NCI-H1105 (cell line): Measurements from ENCODE around the gene SDK1.

Source experiments
- DNase-seq: peaks from one replicate; lab custom pipeline; 2025; lab: John Stamatoyannopoulos, UW

Gene SDK1, protein sequence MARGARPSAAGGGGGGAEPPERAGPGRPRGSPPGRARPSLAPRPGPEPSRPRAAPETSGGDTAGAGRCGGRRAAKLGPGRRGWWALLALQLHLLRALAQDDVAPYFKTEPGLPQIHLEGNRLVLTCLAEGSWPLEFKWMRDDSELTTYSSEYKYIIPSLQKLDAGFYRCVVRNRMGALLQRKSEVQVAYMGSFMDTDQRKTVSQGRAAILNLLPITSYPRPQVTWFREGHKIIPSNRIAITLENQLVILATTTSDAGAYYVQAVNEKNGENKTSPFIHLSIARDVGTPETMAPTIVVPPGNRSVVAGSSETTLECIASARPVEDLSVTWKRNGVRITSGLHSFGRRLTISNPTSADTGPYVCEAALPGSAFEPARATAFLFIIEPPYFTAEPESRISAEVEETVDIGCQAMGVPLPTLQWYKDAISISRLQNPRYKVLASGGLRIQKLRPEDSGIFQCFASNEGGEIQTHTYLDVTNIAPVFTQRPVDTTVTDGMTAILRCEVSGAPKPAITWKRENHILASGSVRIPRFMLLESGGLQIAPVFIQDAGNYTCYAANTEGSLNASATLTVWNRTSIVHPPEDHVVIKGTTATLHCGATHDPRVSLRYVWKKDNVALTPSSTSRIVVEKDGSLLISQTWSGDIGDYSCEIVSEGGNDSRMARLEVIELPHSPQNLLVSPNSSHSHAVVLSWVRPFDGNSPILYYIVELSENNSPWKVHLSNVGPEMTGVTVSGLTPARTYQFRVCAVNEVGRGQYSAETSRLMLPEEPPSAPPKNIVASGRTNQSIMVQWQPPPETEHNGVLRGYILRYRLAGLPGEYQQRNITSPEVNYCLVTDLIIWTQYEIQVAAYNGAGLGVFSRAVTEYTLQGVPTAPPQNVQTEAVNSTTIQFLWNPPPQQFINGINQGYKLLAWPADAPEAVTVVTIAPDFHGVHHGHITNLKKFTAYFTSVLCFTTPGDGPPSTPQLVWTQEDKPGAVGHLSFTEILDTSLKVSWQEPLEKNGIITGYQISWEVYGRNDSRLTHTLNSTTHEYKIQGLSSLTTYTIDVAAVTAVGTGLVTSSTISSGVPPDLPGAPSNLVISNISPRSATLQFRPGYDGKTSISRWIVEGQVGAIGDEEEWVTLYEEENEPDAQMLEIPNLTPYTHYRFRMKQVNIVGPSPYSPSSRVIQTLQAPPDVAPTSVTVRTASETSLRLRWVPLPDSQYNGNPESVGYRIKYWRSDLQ (N-terminal part only)

GRCh38 chr7:3300651-3301448, at the start of gene SDK1:
Gene SDK1 (plus strand): TSS chr7:3301252. CDS start chr7:3301587, 335 bp downstream.
- peak; percentile 81 for DNase-seq

- DNase-seq: no peak
Measured at GRCh38 chr7:3254718-3255117, 46.3 kb upstream of the SDK1 start.

DNA sequence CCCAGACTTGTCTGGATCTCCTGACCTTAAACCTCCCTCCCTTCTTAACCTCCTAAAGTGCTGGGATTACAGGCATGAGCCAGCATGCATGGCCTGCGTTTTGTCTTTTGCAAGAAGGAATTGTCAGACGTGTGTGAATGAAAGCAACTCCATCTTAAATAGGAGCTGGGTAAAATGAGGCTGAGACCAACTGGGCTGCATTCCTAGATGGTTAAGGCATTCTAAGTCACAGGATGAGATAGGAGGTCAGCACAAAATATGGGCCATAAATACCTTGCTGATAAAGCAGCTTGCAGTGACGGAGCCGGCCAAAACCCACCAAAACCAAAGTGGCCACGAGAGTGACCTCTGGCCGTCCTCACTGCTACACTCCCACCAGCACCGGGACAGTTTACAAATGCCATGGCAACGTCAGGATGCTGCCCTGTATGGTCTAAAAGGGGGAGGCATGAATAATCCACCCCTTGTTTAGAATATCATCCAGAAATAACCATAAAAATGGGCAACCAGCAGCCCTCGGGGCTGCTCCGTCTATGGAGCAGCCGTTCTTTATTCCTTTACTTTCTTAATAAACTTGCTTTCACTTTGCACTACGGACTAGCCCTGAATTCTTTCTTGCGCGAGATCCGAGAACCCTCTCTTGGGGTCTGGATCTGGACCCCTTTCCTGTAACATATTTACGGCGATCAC, 41.2 kb upstream of the SDK1 start:
- no peak for DNase-seq

DNA sequence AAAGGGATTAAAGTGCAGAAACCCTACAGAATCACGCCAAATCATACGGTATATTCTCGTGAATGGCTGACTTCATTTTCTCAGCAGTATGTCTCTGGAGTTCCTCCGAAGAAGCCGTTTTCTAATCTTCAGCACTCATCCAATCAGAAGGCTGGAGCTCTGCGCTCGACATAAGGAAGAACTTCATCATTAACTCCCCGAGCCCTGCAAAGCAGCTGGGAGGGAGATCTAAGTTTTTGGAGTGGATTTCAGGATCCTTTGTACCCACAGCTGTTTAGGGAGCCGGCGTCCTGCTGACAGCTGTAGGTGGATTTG, 40.7 kb upstream of the SDK1 start:
- no peak for DNase-seq

DNA sequence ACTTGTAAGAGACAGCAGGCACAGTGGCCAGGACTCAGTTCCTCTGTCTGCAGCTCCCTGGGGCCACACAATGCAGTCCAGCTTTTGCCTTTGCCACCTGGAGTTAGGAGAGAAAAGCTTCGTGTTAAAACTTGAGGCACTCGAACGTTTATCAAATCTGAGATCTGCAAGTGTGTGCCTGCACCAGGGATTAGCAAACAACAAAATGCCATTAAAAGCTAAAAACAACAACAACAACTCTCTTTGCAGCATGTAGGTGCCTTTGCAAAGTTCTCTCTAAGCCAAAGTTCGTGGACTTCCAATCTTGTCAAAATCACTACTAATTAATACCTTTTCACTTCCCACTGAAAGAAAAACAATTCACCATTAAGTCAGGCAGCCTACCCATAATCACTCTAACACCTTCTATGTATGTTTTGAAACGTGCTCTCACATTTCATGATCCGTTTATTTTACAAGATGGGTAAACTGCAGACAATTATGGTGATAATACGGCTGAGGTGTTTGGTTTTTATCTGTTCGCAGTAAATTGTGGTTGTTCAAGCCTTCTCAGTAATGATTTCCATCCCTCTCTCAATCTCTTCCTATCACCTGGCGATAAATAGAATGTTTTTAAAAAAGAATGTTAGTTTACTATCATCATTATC, 36.2 kb upstream of the SDK1 start:
- DNase-seq: no peak

- no peak for DNase-seq
Measured at GRCh38 chr7:3265388-3265787, 35.7 kb upstream of the SDK1 start.

DNA sequence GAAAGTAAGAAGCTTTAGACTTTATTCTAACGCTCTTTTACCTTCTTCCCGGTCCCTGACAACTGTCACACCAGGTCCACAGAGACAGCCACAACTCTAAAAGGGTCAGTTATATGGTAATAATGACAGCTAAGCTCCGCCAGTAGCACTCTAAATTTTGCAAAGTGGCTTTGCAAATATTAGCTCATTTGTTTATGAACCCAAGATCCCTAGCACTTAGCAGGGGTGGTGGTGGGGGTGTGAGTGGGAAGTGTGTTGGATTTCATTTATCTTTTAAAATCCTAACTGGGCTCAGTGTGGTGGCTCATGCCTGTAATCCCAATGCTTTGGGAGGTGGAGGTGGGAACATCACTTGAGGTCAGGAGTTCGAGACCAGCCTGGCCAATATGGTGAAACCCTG, 34.8 kb upstream of the SDK1 start:
- DNase-seq: no peak

- no peak for DNase-seq
Measured at GRCh38 chr7:3267966-3268690, 32.9 kb upstream of the SDK1 start.

DNA sequence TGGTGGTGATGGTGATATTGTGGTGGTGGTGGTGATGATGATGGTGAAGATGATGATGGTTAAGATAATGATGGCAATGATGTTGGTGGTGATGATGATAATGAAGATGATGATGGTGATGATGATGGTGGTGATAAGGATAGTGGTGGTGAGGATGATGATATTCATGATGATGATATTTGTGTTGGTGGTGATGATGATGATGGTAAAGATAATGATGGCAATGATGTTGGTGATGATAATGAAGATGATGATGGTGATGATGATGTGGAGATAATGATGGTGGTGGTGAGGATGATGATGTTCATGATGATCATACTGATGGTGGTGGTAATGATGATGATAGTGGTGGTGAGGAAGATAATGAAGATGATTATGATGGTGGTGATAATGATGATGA, 30.7 kb upstream of the SDK1 start:
- no peak for DNase-seq

- DNase-seq: no peak
Measured at GRCh38 chr7:3271298-3271697, 29.8 kb upstream of the SDK1 start.

GRCh38 chr7:3272691-3273141, 28.3 kb upstream of the SDK1 start:
- no peak for DNase-seq

GRCh38 chr7:3274131-3274530, 26.9 kb upstream of the SDK1 start:
- DNase-seq: no peak

DNA sequence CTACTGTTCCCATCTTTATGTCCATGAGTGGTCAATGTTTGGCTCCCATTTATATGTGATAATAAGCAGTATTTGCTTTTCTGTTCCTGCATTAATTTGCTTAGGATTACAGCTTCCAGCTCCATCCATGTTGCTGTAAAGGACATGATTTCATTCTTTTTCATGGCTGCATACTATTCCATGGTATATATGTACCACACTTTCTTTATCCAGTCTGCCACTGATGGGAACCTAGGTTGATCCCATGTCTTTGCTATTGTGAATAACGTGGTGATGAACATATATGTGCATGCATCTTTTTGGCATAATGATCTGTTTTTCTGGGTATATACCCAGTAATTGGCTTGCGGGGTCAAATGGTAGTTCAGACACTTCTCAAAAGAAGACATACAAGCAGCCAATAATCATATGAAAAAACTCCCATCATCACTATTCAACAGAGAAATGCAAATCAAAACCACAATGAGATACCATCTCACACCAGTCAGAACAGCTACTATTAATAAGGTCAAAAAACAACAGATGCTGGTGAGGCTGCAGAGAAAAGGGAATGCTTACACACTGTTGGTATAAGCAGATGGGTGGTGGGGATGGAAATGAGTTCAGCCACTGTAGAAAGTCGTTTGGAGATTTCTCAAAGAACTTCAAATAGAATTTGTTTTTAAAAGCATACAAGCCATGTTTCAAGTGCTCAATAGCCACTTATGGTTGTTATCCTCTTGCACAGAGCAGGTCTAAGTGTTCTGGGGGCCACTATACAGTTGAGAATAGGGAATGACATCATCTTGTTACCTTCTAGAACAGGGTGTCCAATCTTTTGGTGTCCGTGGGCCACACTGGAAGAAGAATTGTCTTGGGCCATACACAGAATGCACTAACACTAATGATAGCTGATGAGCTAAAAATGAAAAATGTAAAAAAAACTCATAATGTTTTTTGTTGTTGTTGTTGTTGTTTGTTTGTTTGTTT, 23.2 kb upstream of the SDK1 start:
- DNase-seq: no peak

- no peak for DNase-seq
Measured at GRCh38 chr7:3279147-3279818, 21.8 kb upstream of the SDK1 start.

- DNase-seq: no peak
Measured at GRCh38 chr7:3280445-3280844, 20.6 kb upstream of the SDK1 start.

DNA sequence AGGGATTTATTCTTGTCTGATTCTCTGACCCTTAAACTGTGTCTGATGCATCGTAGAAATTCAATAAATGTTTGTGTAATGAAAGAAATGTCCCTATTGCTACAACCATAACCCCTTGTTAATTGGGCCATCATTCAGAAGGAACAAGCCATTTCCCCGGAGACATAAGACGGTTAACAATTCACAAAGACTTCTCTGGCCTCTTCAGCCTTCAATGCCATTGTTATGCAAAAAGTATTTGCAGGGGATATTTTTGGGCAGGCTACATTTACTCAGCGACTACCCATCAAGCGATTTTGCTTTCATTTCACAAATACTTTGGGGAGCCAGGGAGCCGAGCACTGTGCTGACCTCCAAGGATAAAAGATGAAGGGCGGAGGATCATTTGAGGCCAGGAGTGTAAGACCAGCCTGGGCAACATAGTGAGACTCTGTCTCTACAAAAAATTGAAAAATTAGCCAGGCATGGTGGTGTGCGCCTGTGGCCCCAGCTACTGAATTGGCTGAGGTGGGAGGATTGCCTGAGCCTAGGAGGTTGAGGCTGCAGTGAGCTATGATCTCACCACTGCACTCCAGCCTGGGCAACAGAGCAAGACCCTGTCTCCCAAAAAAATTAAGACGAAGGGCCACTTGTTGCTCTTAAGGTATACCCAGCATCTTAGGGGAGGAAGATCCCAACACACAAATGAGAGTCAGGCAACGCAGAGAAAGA, 20.0 kb upstream of the SDK1 start:
- DNase-seq: no peak

DNA sequence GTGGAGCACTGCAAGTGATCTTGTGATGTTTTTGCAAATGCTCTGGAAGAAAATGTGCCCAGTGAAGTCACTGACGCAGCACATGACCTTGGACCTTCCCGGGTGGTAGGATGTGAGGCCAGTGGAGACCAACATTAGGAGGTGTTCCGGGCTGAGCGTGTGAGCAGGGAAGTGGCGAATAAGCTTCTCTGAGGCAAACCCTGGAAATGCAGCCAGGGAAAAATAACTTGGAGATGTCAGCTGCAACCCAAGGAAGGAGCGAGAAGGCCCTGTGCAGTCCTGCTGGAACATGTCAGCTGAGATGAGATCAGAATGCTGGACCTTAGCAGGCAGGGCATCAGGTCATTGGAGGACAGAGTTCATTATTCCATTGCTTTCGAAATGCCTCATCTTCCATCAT, 18.6 kb upstream of the SDK1 start:
- DNase-seq: no peak
